HCT116 (cell line): ENCODE measurements around the gene DLK1. TPM values are rescaled to one million over a fixed set of nuclear protein-coding genes. Genes with fewer than 3 reads are reported as not detected.

Experiments used
- ATAC-seq: fragments of 200-7000 bp; cut with Tn5 transposase; 2 replicates; pipeline ENCODE4 v1.9.1; 2020; ENCODE audit warnings: mild to moderate bottlenecking, moderate library complexity
- BruUV-seq: library from RNA; stranded (reverse); fragments of 400-500 nt; replicated peaks from 2 replicates; lab custom pipeline; 2021; lab: Mats Ljungman, UMichigan
- CTCF ChIA-PET: fragments of 300-600 bp; sonication (Branson Sonifier 250); formaldehyde crosslinking; loops from one replicate; lab custom pipeline; 2021; ENCODE audit warnings: antibody characterized with exemption; lab: Charles Lee
- POLR2A ChIA-PET: fragments of 300-600, 350-600 bp; sonication (Branson Sonifier 250); formaldehyde crosslinking; loops from one replicate; lab custom pipeline; 2021; ENCODE audit warnings: antibody characterized with exemption; lab: Charles Lee
- RAD21 ChIA-PET, 2 experiments: fragments of 300-600 bp; sonication (Branson Sonifier 250); formaldehyde crosslinking; loops; one replicate each; lab custom pipeline; 2023; ENCODE audit warnings: low total read pairs in 2 of 2; ENCODE audit not compliant: uncharacterized antibody in 2 of 2, unreplicated experiment in 2 of 2, low non-redundant PET in 1 of 2; lab: Charles Lee
- DNase-seq: peaks from one replicate; pipeline ENCODE4 v3.0.0-alpha.2; 2010; ENCODE audit warnings: low read depth, low spot score
- H2AFZ ChIP-seq: fragments of 200-600 bp; shearing (Covaris generic), sonication (generic); 2 replicates; pipeline ENCODE4 v1.6.1; 2017; ENCODE audit warnings: low read depth, mixed run types, mixed read lengths, antibody characterized with exemption, low read length; ENCODE audit not compliant: poor library complexity, severe bottlenecking
- H3K27ac ChIP-seq: 2 replicates; pipeline ENCODE4 v1.5.1; 2012; ENCODE audit warnings: low read depth, low read length
- H3K27me3 ChIP-seq: fragments of 200-600 bp; sonication (generic); 2 replicates; pipeline ENCODE4 v1.6.1; 2016; ENCODE audit warnings: mixed run types, low read length, mixed read lengths; ENCODE audit not compliant: insufficient read depth
- H3K36me3 ChIP-seq, 2 experiments: fragments of 200-500 bp in 1 of 2; fragments of 200-600 bp in 1 of 2; sonication (Bioruptor generic) in 1 of 2; sonication (generic) in 1 of 2; 2 replicates each; pipeline versions ENCODE4 v1.5.1 to v1.6.1; 2014 to 2016; ENCODE audit warnings: low read length in 2 of 2, inconsistent platforms in 1 of 2, mixed read lengths in 1 of 2, mixed run types in 1 of 2; ENCODE audit not compliant: insufficient read depth in 2 of 2, control insufficient read depth in 1 of 2
- H3K4me1 ChIP-seq, 2 experiments: fragments of 200-600 bp in 1 of 2; sonication (generic) in 1 of 2; 2 replicates each; pipeline versions ENCODE4 v1.5.1 to v1.6.1; 2012 to 2017; ENCODE audit warnings: low read length in 2 of 2, inconsistent platforms in 1 of 2, mild to moderate bottlenecking in 1 of 2, mixed read lengths in 1 of 2, mixed run types in 1 of 2, moderate library complexity in 1 of 2; ENCODE audit not compliant: insufficient read depth in 2 of 2, control insufficient read depth in 1 of 2
- H3K4me2 ChIP-seq: fragments of 200-600 bp; sonication (generic); 2 replicates; pipeline ENCODE4 v1.6.1; 2017; ENCODE audit warnings: mixed run types, low read length, mixed read lengths
- H3K4me3 ChIP-seq, 2 experiments: fragments of 200-600 bp in 1 of 2; sonication (generic) in 1 of 2; replicated peaks in 1 of 2; 2 replicates each; pipeline ENCODE4 v1.5.1; 2011 to 2016; ENCODE audit warnings: low read length in 2 of 2, control low read depth in 1 of 2, low read depth in 1 of 2, mild to moderate bottlenecking in 1 of 2, mixed read lengths in 1 of 2, mixed run types in 1 of 2
- H3K79me2 ChIP-seq: fragments of 200-600 bp; sonication (generic); 2 replicates; pipeline ENCODE4 v1.6.1; 2017; ENCODE audit warnings: mild to moderate bottlenecking, mixed run types, low read length, moderate library complexity, mixed read lengths; ENCODE audit not compliant: insufficient read depth
- H3K9ac ChIP-seq: fragments of 200-600 bp; sonication (generic); 2 replicates; pipeline ENCODE4 v1.6.1; 2016; ENCODE audit warnings: low read length, mixed read lengths
- H3K9me2 ChIP-seq: fragments of 200-600 bp; sonication (generic), shearing (Covaris generic); 2 replicates; pipeline ENCODE4 v1.6.1; 2017; ENCODE audit warnings: mixed run types, mild to moderate bottlenecking, moderate library complexity; ENCODE audit not compliant: insufficient read depth
- H3K9me3 ChIP-seq, 2 experiments: fragments of 200-500 bp in 1 of 2; fragments of 200-600 bp in 1 of 2; sonication (Bioruptor generic) in 1 of 2; sonication (generic) in 1 of 2; 2 replicates each; pipeline ENCODE4 v1.6.1; 2014 to 2017; ENCODE audit warnings: low read length in 2 of 2, mixed read lengths in 2 of 2, inconsistent platforms in 1 of 2, low read depth in 1 of 2, mild to moderate bottlenecking in 1 of 2, mixed run types in 1 of 2, moderate library complexity in 1 of 2; ENCODE audit not compliant: control insufficient read depth in 1 of 2, insufficient read depth in 1 of 2
- H4K20me1 ChIP-seq: fragments of 200-600 bp; sonication (generic), shearing (Covaris generic); 2 replicates; pipeline ENCODE4 v1.6.1; 2017; ENCODE audit warnings: mixed run types, mild to moderate bottlenecking, moderate library complexity; ENCODE audit not compliant: insufficient read depth
- CBX3 ChIP-seq: IDR thresholded peaks from 2 replicates; pipeline ENCODE4 v1.6.1; 2012; ENCODE audit warnings: low read depth
- CEBPB ChIP-seq: IDR thresholded peaks from 2 replicates; pipeline ENCODE4 v1.6.1; 2012; ENCODE audit warnings: low read depth
- FOSL1 ChIP-seq: IDR thresholded peaks from 2 replicates; pipeline ENCODE4 v1.6.1; 2012; ENCODE audit warnings: low read depth
- SIN3A ChIP-seq: IDR thresholded peaks from 2 replicates; pipeline ENCODE4 v1.6.1; 2012; ENCODE audit warnings: low read depth
- SP1 ChIP-seq: IDR thresholded peaks from 2 replicates; pipeline ENCODE4 v1.6.1; 2012; ENCODE audit warnings: low read depth
- YY1 ChIP-seq: IDR thresholded peaks from 2 replicates; pipeline ENCODE4 v1.6.1; 2011; ENCODE audit warnings: low read length, low read depth, moderate library complexity, mild to moderate bottlenecking; ENCODE audit not compliant: insufficient replicate concordance; ENCODE audit errors: extremely low read depth
- ZBTB33 ChIP-seq: IDR thresholded peaks from 2 replicates; pipeline ENCODE4 v1.6.1; 2011; ENCODE audit warnings: mild to moderate bottlenecking, low read length, moderate library complexity; ENCODE audit not compliant: insufficient replicate concordance; ENCODE audit errors: extremely low read depth
- ZNF274 ChIP-seq: fragments of 200-500 bp; sonication (Bioruptor generic); IDR thresholded peaks from 2 replicates; pipeline ENCODE4 v1.6.1; 2014; ENCODE audit warnings: mild to moderate bottlenecking, low read depth, low read length, inconsistent platforms
- intact Hi-C: fragments of 100-400 bp; cut with micrococcal nuclease; formaldehyde crosslinking; loops from 2 replicates; pipeline ENCODE4 v1.10.0; 2022
- total RNA-seq: library from RNA; stranded (reverse); gene quantifications from one replicate; pipeline ENCODE4 v1.2.1, GENCODE V29; 2021; ENCODE audit not compliant: unreplicated experiment
- TF ChIP-seq, protein P1 (sequence below): IDR thresholded peaks from 2 replicates; pipeline ENCODE4 v1.6.1; 2012
- TF ChIP-seq, protein P2 (sequence below), 3 experiments: fragments of 200-600 bp in 1 of 3; sonication (generic) in 1 of 3; IDR thresholded peaks in 2 of 3; conservative IDR thresholded peaks in 1 of 3; 2 replicates each; pipeline ENCODE4 v1.5.1; 2012 to 2017; ENCODE audit warnings: low read depth in 2 of 3, low read length in 2 of 3, antibody characterized with exemption in 1 of 3, borderline replicate concordance in 1 of 3, control low read depth in 1 of 3, mild to moderate bottlenecking in 1 of 3, mixed read lengths in 1 of 3, mixed run types in 1 of 3, moderate library complexity in 1 of 3; ENCODE audit not compliant: insufficient read depth in 1 of 3
- TF ChIP-seq, protein P3 (sequence below): IDR thresholded peaks from 2 replicates; pipeline ENCODE4 v1.6.1; 2012; ENCODE audit warnings: low read depth

DLK1 gene
- total RNA-seq, 1 experiment from 2014 or later, result 1.5 TPM

DNA sequence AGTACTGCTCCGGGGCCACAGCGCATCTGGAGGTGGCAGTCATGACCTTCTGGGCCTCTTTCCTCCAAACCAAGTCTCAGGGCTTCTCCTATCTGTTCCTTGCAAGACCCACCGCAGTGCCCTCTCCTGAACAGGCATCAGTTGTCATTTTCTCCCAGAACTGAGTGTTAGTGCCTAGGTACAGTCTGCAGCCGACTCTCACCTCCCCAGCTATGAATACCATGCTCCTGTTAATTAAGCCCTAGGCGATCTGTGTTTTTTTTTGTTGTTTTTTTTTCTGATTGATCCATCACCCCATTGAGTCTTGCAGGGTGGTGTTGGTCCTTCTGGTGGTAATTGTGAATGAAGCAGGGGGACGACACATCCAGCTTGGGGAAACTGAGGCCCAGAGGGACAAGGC is 47.5 kb upstream of the DLK1 start:
- H3K9me3 ChIP-seq, result no peaks in the 10 kb centered on the region
- no peak overlapping the region for H3K4me2 ChIP-seq
- H3K27me3 ChIP-seq, result no peaks in the 10 kb centered on the region
- no peaks in the 10 kb centered on the region for H3K9me2 ChIP-seq
- intact Hi-C loops, result no loop called here
- DNase-seq (no peak), ATAC-seq (no peak)
- no peaks in the 10 kb centered on the region for H4K20me1 ChIP-seq
- CTCF ChIA-PET, result no interaction called here
- H3K27ac ChIP-seq, result no peak overlapping the region
- no peaks in the 10 kb centered on the region for H3K79me2 ChIP-seq
- TF ChIP-seq SIN3A (no peak), CEBPB (no peak)
- TF ChIP-seq, all 23 proteins: peak for 0
- RAD21 ChIA-PET, result no interaction called here
- POLR2A ChIA-PET, result no interaction called here
- no peak overlapping the region for H3K4me3 ChIP-seq
- H2AFZ ChIP-seq, result no peak overlapping the region
- H3K36me3 ChIP-seq, result no peaks in the 10 kb centered on the region
- peaks cover 0 to 19% of the 10 kb centered on the region in 2 experiments; a peak in 1 of 4 replicates for H3K4me1 ChIP-seq
- no peak overlapping the region for H3K9ac ChIP-seq
- BruUV-seq, result no TSS peak

DNA sequence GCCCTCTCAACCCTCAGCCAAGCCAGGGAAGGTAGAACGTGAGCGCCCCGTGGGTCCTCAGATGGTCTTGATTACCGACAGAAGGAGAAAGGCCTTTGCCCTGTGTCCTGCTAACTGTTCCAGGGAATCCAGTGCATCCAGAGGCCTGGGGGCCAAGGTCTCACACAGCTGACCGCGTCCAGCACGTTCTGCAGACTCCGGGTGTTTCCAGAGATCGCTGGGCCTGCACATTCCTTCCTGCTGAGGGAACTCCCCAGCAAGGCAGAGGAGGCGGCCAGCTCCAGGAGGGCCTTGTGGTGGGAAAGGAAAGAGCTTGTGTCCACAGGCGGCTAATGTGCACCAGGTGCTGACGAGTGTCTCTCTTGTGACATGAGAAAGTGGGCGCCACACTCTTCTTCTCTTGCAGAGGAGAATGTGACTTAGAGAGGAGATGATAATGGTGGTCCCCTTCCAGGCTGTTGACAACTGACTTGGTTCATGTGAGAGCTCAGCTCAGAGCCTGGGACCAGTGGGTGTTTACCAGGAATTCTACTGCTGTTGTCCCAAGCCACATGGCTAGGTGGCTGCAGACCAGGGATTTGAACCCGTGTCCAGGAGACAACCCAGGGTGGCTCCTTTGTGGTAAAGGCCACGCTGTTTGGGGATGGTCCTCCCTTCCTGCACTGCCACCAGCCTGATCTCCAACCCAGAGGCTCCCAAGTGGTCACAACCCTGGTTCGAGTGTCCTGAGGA is 46.8 kb upstream of the DLK1 start:
- H3K27ac ChIP-seq, result no peak overlapping the region
- H4K20me1 ChIP-seq, result no peaks in the 10 kb centered on the region
- no peaks in the 10 kb centered on the region for H3K9me3 ChIP-seq
- no TSS peak for BruUV-seq
- intact Hi-C loops, result no loop called here
- peaks cover 0 to 26% of the 10 kb centered on the region in 2 experiments; a peak in 2 of 4 replicates for H3K4me1 ChIP-seq
- CTCF ChIA-PET, result no interaction called here
- no peak for DNase-seq
- no peaks in the 10 kb centered on the region for H3K36me3 ChIP-seq
- no peak overlapping the region for H2AFZ ChIP-seq
- RAD21 ChIA-PET, result no interaction called here
- ATAC-seq, result no peak
- POLR2A ChIA-PET, result no interaction called here
- no peaks in the 10 kb centered on the region for H3K79me2 ChIP-seq
- no peak overlapping the region for H3K9ac ChIP-seq
- H3K9me2 ChIP-seq, result no peaks in the 10 kb centered on the region
- H3K4me3 ChIP-seq, result no peak overlapping the region
- no peak overlapping the region for H3K4me2 ChIP-seq
- no peaks in the 10 kb centered on the region for H3K27me3 ChIP-seq
- TF ChIP-seq FOSL1 (no peak), SP1 (no peak), ZBTB33 (no peak), YY1 (no peak), ZNF274 (no peak), CBX3 (no peak)
- TF ChIP-seq, protein P1, sequence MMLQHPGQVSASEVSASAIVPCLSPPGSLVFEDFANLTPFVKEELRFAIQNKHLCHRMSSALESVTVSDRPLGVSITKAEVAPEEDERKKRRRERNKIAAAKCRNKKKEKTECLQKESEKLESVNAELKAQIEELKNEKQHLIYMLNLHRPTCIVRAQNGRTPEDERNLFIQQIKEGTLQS, result no peak
- TF ChIP-seq, protein P2, sequence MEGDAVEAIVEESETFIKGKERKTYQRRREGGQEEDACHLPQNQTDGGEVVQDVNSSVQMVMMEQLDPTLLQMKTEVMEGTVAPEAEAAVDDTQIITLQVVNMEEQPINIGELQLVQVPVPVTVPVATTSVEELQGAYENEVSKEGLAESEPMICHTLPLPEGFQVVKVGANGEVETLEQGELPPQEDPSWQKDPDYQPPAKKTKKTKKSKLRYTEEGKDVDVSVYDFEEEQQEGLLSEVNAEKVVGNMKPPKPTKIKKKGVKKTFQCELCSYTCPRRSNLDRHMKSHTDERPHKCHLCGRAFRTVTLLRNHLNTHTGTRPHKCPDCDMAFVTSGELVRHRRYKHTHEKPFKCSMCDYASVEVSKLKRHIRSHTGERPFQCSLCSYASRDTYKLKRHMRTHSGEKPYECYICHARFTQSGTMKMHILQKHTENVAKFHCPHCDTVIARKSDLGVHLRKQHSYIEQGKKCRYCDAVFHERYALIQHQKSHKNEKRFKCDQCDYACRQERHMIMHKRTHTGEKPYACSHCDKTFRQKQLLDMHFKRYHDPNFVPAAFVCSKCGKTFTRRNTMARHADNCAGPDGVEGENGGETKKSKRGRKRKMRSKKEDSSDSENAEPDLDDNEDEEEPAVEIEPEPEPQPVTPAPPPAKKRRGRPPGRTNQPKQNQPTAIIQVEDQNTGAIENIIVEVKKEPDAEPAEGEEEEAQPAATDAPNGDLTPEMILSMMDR (IDR thresholded peaks at IDR 0.05 in 2 of 3, conservative IDR thresholded peaks at IDR 0.05 in 1 of 3; ENCODE audit: borderline replicate concordance in 1 of 3, insufficient read depth in 1 of 3, low read depth in 2 of 3, low read length in 2 of 3), result no peak
- TF ChIP-seq, protein P3, sequence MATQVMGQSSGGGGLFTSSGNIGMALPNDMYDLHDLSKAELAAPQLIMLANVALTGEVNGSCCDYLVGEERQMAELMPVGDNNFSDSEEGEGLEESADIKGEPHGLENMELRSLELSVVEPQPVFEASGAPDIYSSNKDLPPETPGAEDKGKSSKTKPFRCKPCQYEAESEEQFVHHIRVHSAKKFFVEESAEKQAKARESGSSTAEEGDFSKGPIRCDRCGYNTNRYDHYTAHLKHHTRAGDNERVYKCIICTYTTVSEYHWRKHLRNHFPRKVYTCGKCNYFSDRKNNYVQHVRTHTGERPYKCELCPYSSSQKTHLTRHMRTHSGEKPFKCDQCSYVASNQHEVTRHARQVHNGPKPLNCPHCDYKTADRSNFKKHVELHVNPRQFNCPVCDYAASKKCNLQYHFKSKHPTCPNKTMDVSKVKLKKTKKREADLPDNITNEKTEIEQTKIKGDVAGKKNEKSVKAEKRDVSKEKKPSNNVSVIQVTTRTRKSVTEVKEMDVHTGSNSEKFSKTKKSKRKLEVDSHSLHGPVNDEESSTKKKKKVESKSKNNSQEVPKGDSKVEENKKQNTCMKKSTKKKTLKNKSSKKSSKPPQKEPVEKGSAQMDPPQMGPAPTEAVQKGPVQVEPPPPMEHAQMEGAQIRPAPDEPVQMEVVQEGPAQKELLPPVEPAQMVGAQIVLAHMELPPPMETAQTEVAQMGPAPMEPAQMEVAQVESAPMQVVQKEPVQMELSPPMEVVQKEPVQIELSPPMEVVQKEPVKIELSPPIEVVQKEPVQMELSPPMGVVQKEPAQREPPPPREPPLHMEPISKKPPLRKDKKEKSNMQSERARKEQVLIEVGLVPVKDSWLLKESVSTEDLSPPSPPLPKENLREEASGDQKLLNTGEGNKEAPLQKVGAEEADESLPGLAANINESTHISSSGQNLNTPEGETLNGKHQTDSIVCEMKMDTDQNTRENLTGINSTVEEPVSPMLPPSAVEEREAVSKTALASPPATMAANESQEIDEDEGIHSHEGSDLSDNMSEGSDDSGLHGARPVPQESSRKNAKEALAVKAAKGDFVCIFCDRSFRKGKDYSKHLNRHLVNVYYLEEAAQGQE, result no peak
